ENCODE data around the gene DIP2A. TPM values are rescaled to one million over a fixed set of nuclear protein-coding genes. Genes with fewer than 3 reads are reported as not detected.

Gene DIP2A
- total RNA-seq, 1 experiment from 2014 or later: 39.9 TPM

- Histone ChIP-seq H3K9me3 (ENCODE audit: insufficient read depth, low read depth) (no peaks in the 10 kb centered on the region), H3K27ac (no peak overlapping the region), H3K36me3 (ENCODE audit: low read depth) (no peaks in the 10 kb centered on the region), H3K9me2 (ENCODE audit: insufficient read depth) (no peaks in the 10 kb centered on the region), H3K4me3 (no peak overlapping the region), H3K79me2 (ENCODE audit: low read depth) (no peaks in the 10 kb centered on the region), H4K20me1 (ENCODE audit: insufficient read depth) (no peaks in the 10 kb centered on the region), H3K4me1 (replicated peaks; ENCODE audit: insufficient read depth) (no peaks in the 10 kb centered on the region), H3K4me2 (no peak overlapping the region), H3F3A (ENCODE audit: insufficient read depth, low read depth) (no peaks in the 10 kb centered on the region), H3K27me3 (ENCODE audit: insufficient read depth, low read depth) (no peaks in the 10 kb centered on the region), H2AFZ (no peak overlapping the region)
- POLR2A ChIA-PET (ENCODE audit: unreplicated experiment): interaction anchor here (0.6 to 0.8 kb wide), 2 partner anchors 7 to 161 kb away, joined by 4 read pairs; no protein-coding TSS in a partner anchor
- no TSS peak for BruUV-seq (replicated peaks)
- intact Hi-C loops (cut with micrococcal nuclease; ENCODE audit: unreplicated experiment): no loop called here
- DNase-seq: no peak
- TF ChIP-seq CTCF (conservative IDR thresholded peaks at IDR 0.05): no peak
- no peak for TF ChIP-seq EZH2 (IDR thresholded peaks at IDR 0.05; ENCODE audit: low read depth)
- CTCF ChIA-PET: no interaction called here
Observed at GRCh38 chr21:46421191-46421750, 37.4 kb upstream of the DIP2A start.

GRCh38 chr21:46421756-46422555 lies 36.7 kb upstream of the DIP2A start:
- H3K27me3 ChIP-seq (ENCODE audit: insufficient read depth, low read depth): no peaks in the 10 kb centered on the region
- H3K4me1 ChIP-seq (replicated peaks; ENCODE audit: insufficient read depth): no peaks in the 10 kb centered on the region
- no TSS peak for BruUV-seq (replicated peaks)
- no peak overlapping the region for H3K27ac ChIP-seq
- no peak overlapping the region for H2AFZ ChIP-seq
- TF ChIP-seq EZH2 (IDR thresholded peaks at IDR 0.05; ENCODE audit: low read depth) (no peak), CTCF (conservative IDR thresholded peaks at IDR 0.05) (no peak)
- POLR2A ChIA-PET (ENCODE audit: unreplicated experiment): interaction anchor here (0.8 kb wide), 1 partner anchor 8 kb away, joined by 4 read pairs; no protein-coding TSS in a partner anchor
- H3K9me3 ChIP-seq (ENCODE audit: insufficient read depth, low read depth): no peaks in the 10 kb centered on the region
- no peaks in the 10 kb centered on the region for H3K79me2 ChIP-seq (ENCODE audit: low read depth)
- intact Hi-C loops (cut with micrococcal nuclease; ENCODE audit: unreplicated experiment): no loop called here
- CTCF ChIA-PET: no interaction called here
- H3K4me3 ChIP-seq: no peak overlapping the region
- H3K36me3 ChIP-seq (ENCODE audit: low read depth): no peaks in the 10 kb centered on the region
- no peak for DNase-seq
- no peak overlapping the region for H3K4me2 ChIP-seq
- no peaks in the 10 kb centered on the region for H3K9me2 ChIP-seq (ENCODE audit: insufficient read depth)
- no peaks in the 10 kb centered on the region for H4K20me1 ChIP-seq (ENCODE audit: insufficient read depth)
- H3F3A ChIP-seq (ENCODE audit: insufficient read depth, low read depth): no peaks in the 10 kb centered on the region

- Histone ChIP-seq H3K9me2 (ENCODE audit: insufficient read depth) (no peaks in the 10 kb centered on the region), H3K9me3 (ENCODE audit: insufficient read depth, low read depth) (no peaks in the 10 kb centered on the region), H3K4me1 (replicated peaks; ENCODE audit: insufficient read depth) (no peaks in the 10 kb centered on the region), H3K4me3 (no peak overlapping the region), H3K27ac (no peak overlapping the region), H3K4me2 (no peak overlapping the region), H4K20me1 (ENCODE audit: insufficient read depth) (no peaks in the 10 kb centered on the region), H3K36me3 (ENCODE audit: low read depth) (no peaks in the 10 kb centered on the region), H3K79me2 (ENCODE audit: low read depth) (no peaks in the 10 kb centered on the region), H2AFZ (no peak overlapping the region), H3K27me3 (ENCODE audit: insufficient read depth, low read depth) (no peaks in the 10 kb centered on the region), H3F3A (ENCODE audit: insufficient read depth, low read depth) (no peaks in the 10 kb centered on the region)
- ChIA-PET POLR2A (ENCODE audit: unreplicated experiment) (no interaction called here), CTCF (no interaction called here)
- no TSS peak for BruUV-seq (replicated peaks)
- DNase-seq: no peak
- intact Hi-C loops (cut with micrococcal nuclease; ENCODE audit: unreplicated experiment): no loop called here
- TF ChIP-seq CTCF (conservative IDR thresholded peaks at IDR 0.05): no peak
- no peak for TF ChIP-seq EZH2 (IDR thresholded peaks at IDR 0.05; ENCODE audit: low read depth)
Observed at GRCh38 chr21:46422636-46423241, 36.0 kb upstream of the DIP2A start.
